T follicular helper cell (primary cell): ENCODE results near the gene CHL1.
"Not testable (repeated sequence)": the region's sequence is repeated elsewhere in the genome, so short reads cannot be mapped to it uniquely, and the experiment has no call there.

ENCODE experiments used
- DNase-seq: peaks from one replicate; pipeline ENCODE4 v3.0.0-alpha.2; 2020; ENCODE audit warnings: low read depth

CHL1 gene

GRCh38 chr3:341998-342397 is 145.4 kb downstream of the CHL1 start:
- no peak for DNase-seq

- no peak for DNase-seq
Measured at GRCh38 chr3:346186-346585, 149.6 kb downstream of the CHL1 start.

GRCh38 chr3:347581-347980 is 151.0 kb downstream of the CHL1 start:
- no peak for DNase-seq

- DNase-seq: no peak
Measured at GRCh38 chr3:350871-351371, 154.4 kb downstream of the CHL1 start.

GRCh38 chr3:352599-352998 is 156.0 kb downstream of the CHL1 start:
- no peak for DNase-seq

GRCh38 chr3:353191-353739 is 156.7 kb downstream of the CHL1 start:
- DNase-seq: no peak

- DNase-seq: no peak
Measured at GRCh38 chr3:354432-354831, 157.9 kb downstream of the CHL1 start.

GRCh38 chr3:355622-356021 is 159.1 kb downstream of the CHL1 start:
- no peak for DNase-seq

GRCh38 chr3:356952-357351 is 160.4 kb downstream of the CHL1 start:
- no peak for DNase-seq

GRCh38 chr3:359672-360071 is 163.1 kb downstream of the CHL1 start:
- no peak for DNase-seq

- DNase-seq: no peak
Measured at GRCh38 chr3:362681-363338, 166.2 kb downstream of the CHL1 start.

GRCh38 chr3:364287-364686 is 167.7 kb downstream of the CHL1 start:
- no peak for DNase-seq

GRCh38 chr3:365268-365667 is 168.7 kb downstream of the CHL1 start:
- DNase-seq: no peak

GRCh38 chr3:366253-366652 is 169.7 kb downstream of the CHL1 start:
- DNase-seq: not testable (repeated sequence)

GRCh38 chr3:373193-373779 is 176.7 kb downstream of the CHL1 start:
- no peak for DNase-seq

- no peak for DNase-seq
Measured at GRCh38 chr3:374459-374858, 177.9 kb downstream of the CHL1 start.

- no peak for DNase-seq
Measured at GRCh38 chr3:377158-377561, 180.6 kb downstream of the CHL1 start.

GRCh38 chr3:380801-381200 is 184.2 kb downstream of the CHL1 start:
- no peak for DNase-seq

GRCh38 chr3:385151-385550 is 188.6 kb downstream of the CHL1 start:
- no peak for DNase-seq

- DNase-seq: no peak
Measured at GRCh38 chr3:394775-395174, 198.2 kb downstream of the CHL1 start.

GRCh38 chr3:396293-396692 is 199.7 kb downstream of the CHL1 start:
- DNase-seq: no peak

GRCh38 chr3:399647-400046 is 203.1 kb downstream of the CHL1 start:
- no peak for DNase-seq

- DNase-seq: no peak
Measured at GRCh38 chr3:403826-404225, 207.3 kb downstream of the CHL1 start.

GRCh38 chr3:409011-409410 is 212.4 kb downstream of the CHL1 start:
- DNase-seq: no peak
